HG03039 (cell line): ENCODE data around the gene EFNB2.

Source experiments
- ATAC-seq: cut with Tn5 transposase; IDR thresholded peaks from one replicate; pipeline ENCODE4 v1.9.1; 2021; ENCODE audit warnings: mild to moderate bottlenecking, moderate library complexity; ENCODE audit not compliant: unreplicated experiment

Gene EFNB2

DNA sequence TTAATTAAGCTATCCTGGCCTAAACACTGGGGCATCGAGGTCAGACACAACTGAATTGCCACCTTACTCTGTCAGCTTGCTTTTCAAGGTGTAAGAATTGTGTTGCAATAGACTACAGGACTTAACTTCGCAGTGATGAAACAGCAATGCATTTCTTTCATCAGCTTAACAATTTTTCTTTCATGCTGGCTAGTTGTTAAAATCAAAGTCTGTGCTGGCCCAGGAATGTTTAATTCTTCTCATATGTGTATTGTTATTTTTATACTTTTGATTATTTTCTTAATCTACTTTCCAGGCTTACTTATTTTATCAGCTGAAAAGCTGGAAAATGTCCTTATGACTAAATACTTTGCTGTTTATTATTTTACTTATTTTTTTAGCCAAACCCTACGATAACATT, 79.7 kb downstream of the EFNB2 start:
- ATAC-seq = no peak

DNA sequence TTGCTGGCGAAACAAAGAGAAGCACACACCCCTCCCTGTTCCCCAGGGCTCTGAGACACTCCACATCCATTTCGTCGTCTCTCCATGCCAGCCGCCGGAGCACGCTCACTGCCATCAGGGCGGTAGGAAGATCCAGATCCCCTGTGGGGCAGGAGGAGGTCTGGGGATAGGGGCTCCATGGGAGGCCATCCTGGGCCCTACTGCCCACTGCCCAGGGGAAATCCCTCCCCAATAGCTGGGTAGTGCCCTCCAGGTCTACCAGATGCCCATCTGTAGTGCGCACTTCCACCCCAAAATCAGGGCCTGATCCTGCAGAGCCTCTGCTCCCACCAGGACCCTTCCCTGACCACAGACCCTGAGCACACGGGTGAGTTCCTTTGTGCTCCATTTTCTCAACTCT, 80.3 kb downstream of the EFNB2 start:
- ATAC-seq = no peak

DNA sequence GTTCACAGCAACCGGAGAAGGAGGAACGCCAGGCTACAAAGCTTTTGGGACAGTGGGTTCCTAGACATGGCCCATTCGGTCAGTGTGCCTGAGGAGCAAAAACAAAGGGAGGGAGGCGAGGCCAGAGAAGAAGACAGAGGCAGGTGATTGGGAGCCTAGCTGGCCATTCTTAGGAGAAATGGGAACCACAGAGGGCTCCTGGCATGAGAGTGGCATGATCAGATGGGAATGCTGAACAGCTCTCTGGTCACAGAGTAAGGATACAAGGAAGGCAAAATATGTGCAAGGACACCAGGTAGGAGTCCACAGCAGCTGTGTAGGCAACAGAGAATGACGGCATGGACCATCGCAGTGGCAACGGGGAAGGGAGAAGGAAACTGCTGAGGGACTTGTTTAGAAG, 82.4 kb downstream of the EFNB2 start:
- no peak for ATAC-seq

DNA sequence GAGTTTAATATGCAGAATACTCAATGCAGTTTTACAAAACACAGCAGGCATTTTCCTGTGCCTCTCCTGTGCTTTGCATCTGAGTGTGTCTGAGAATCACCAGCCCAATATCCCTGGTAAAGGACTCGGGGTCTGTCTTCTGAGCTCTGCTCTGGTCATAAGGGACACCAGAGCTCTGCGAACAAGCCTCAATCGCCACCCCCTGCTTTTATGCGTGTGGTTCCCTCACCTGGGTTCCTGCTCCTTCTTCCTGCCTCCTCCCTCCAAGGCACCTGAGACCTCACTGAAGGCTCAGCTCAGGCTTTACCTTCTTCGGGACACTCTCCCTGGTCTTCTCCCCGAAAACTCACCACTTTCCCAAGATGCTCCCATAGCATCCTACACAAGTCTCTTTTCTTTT, 84.5 kb downstream of the EFNB2 start:
- no peak for ATAC-seq

DNA sequence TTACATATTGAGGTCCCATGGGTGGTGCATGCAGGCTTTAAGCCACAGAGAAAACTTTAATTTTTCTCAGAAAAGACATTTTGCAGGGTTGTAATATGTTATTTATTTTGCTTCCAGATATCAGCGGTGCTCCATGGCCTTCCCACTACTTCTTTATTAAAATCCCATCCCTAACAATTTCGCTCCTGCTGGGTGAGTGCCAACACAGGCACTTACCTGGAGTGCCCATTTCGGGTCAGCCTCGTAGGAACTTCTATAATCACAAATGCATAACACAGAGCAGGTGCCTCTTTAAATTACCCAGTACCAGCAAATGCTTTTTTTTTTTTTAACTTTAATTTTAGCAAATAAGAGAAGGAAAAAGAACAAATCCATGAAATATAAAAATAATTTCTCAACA, 86.4 kb downstream of the EFNB2 start:
- ATAC-seq = no peak

DNA sequence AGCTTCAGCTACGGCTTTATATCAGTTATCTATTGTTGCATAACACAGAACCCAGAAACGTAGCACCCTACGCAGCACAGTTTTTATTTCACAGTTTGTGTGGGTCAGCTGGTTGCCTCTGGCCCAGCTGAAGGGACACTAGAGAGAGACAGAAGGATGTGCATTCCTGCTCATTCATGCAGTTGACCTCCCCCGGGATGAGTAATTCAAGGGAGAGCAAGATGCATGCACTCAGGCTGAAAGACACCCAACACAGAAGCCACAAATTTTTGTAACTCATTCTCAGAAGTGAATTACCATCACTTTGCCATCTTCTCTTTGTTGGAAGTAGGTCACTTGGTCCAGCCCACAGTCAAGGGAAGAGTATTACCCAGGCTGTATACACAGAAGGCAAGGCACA, 89.5 kb downstream of the EFNB2 start:
- no peak for ATAC-seq

DNA sequence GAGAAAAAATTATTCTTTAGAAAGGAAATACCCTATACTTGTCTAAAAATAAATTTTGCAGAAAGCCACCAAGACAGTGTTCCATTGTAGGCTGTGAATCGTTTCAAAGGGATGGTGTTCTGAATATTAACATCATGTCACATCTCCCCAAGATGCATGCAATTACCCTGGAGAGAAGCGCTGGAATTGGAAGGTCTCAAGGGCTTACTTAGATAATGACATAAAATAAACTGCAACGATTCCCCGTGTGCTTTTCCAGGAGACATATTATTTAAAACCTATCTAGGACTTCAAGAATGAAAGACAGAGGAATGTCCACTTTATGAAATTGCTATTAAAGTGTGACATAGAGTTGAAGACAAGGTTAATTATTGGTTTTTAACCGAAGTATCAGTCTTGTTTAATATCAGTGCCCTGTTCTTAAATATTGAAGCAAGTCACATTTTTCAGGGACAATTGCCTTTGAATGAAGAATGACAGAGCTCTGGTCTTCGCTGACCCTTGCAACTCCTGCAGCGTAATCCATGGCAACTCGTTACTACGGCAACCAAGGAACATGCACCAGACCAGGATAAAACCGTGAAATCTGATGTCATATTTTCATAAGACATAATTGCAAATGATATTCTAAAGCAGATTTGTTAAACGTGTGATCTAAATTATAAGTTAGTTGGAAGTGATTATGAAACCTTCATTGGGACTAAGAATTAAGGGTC, 91.7 kb downstream of the EFNB2 start:
- no peak for ATAC-seq

DNA sequence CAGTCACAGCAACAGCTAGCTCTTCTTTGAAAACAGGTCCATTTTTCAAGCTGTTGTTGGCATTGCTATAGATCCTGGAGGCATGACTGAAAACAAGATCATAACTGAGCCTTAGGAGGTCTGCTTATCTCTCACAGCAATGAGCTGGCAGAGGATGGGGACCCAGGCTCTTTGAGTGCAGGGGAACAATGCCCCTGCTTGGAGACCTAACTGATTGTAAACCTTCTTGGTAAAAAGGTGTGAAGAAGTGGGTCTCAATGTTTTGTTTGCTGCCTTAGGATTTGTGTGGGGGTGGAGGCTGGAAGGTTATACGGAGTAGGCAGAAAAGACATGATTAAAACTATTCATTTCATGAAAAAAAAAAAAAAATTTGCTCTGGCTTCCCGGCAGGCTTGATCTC, 94.6 kb downstream of the EFNB2 start:
- no peak for ATAC-seq
